D721Med (cell line): ENCODE data around the gene ESPN.

ENCODE experiments used
- DNase-seq: peaks from one replicate; pipeline ENCODE4 v3.0.0; 2011; ENCODE audit warnings: low spot score; ENCODE audit not compliant: insufficient read length
- FAIRE-seq: peaks from 2 replicates; lab custom pipeline; 2011; peaks lifted over from hg19 to GRCh38; lab: Jason Lieb, UNC
- CTCF ChIP-seq: IDR thresholded peaks from 2 replicates; pipeline ENCODE4 v1.5.1; 2012; ENCODE audit warnings: mild to moderate bottlenecking, control low read depth; ENCODE audit not compliant: insufficient read depth; ENCODE audit errors: missing control alignments

Gene ESPN

GRCh38 chr1:6417961-6418667, 6.5 kb upstream of the ESPN start:
- no peak for FAIRE-seq
- no peak for DNase-seq
- TF ChIP-seq CTCF: no peak

DNA sequence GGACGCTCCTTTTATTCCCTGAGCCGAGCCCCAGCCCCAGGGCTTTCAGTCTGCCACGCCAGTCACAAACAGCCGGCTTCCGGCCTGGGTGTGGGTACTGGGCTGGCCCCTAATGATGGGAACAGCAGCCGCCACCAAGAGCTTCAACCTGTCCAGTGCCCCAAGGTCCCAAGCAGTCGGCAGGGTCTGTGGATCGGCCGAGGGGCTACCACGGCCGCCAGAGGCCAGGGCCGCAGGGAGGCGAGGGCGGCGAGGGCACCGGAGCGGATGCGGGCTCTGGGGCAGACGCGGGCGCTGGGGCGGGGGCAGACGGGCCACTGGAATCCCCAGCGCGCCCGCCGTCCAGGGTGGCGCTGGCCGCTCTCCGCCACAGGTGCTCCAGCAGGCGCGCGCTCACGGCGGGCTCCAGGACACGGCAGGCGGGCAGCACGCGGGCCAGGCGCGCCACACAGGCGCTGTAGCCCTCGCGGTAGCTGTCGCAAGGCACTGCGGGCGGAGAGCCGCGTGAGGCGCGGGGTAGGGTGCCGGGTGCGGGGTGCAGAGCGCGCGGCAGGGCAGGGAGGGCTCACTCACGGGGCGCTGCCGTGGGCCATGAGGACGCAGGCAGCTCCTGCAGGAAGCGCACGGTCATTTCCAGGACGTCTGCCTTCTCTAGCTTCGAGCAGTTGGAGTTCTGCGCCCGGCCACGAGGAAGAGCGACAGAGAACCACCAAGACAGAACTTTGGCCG, 5.7 kb upstream of the ESPN start:
- TF ChIP-seq CTCF: no peak
- FAIRE-seq (no peak), DNase-seq (no peak)

DNA sequence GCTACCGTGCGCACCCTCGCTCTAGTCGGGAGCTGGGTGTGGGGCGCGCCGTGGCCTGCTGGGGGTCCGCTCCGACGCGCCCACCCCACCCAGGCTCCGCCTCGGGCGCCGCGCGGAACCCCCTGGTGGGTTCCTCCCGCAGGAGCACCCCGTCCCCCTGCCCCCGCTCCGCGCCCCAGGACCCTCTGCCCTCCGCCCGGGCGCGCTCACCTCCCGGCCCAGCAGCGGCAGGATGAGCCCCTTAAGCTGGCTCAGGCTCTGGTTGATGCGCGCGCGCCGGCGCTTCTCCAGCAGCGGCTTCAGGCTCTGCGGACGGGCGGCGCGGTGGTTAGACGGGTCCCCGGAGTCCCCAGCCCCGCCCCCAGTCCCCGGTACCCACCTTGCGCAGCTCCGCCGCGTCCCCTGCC, 5.2 kb upstream of the ESPN start:
- DNase-seq: peak; percentile 68
- TF ChIP-seq CTCF: no peak
- no peak for FAIRE-seq

- DNase-seq: no peak
- TF ChIP-seq CTCF: no peak
- no peak for FAIRE-seq
Observed at GRCh38 chr1:6419804-6420453, 4.6 kb upstream of the ESPN start, which contains the start of gene HES2. Gene HES2, minus strand, starts transcription at chr1:6419919. Its CDS starts 99 bp downstream, at chr1:6419820.

GRCh38 chr1:6420454-6421042, 4.0 kb upstream of the ESPN start:
- FAIRE-seq (no peak), DNase-seq (no peak)
- TF ChIP-seq CTCF: no peak

GRCh38 chr1:6421266-6421665, 3.3 kb upstream of the ESPN start:
- TF ChIP-seq CTCF: no peak
- DNase-seq (no peak), FAIRE-seq (no peak)
